Femur (tissue), 1 donor: Measurements from ENCODE around the gene POTEF.
"Not testable (repeated sequence)": the region's sequence is repeated elsewhere in the genome, so short reads cannot be mapped to it uniquely, and the experiment has no call there.

ENCODE experiments used
- DNase-seq: peaks from one replicate; pipeline ENCODE4 v3.0.0-alpha.2; 2017

The POTEF gene

GRCh38 chr2:130127726-130128125 lies 1.3 kb downstream of the POTEF start:
- DNase-seq: not testable (repeated sequence)

GRCh38 chr2:130120924-130121323 lies 8.1 kb downstream of the POTEF start:
- not testable (repeated sequence) for DNase-seq

GRCh38 chr2:130102597-130103363 lies 26.2 kb downstream of the POTEF start:
- not testable (repeated sequence) for DNase-seq

- not testable (repeated sequence) for DNase-seq
Measured at GRCh38 chr2:130062645-130063044, 66.4 kb downstream of the POTEF start.

GRCh38 chr2:130059982-130060381 lies 69.0 kb downstream of the POTEF start:
- not testable (repeated sequence) for DNase-seq

DNA sequence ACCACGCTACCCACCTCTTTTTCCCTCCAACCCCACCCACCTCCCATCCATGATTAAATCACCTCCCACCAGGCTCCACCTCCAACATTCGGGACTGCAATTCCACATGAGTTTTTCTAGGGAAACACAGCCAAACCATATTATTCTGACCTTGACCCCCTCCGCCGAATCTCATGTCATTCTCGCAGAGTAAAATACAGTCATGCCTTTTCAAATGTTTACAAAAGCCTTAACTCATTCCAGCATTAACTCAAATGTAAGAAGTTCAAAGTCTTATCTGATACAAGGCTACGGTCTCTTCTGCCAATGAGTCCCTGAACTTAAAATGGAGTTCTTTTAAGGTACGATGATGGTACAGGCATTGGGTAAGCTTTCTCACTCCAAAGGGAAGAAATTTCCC lies 72.7 kb downstream of the POTEF start:
- DNase-seq: not testable (repeated sequence)

DNA sequence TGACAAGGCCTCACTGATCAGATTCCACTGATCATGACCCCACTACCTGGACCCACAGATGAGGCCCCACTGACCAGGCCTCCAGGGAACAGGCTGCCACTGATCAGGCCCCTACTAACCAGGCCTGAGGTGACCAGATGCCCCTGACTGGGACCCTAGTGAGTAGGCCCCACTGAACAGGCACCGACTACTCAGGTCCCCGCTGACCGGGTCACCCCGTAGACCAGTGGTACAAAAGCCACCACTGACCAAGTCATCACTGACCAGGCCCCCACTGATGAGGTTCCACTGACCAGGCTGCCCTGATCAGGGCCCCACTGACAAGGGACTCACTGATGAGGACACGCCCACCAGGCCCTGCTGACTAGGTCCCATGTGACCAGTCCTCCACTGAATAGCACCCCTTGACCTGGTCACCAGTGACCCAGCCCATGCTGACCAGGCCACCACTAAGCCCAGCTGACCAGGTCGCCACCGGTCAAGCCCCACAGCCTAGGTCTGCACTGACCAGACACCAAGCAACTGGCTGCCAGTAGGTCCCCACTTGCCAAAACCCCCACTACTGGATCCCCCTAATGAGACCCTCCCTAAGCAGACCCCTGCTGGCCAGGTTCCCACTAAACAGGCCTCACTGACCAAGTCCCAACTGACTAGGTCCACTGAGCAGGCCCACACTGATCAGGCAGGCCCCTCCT lies 75.7 kb downstream of the POTEF start:
- not testable (repeated sequence) for DNase-seq

DNA sequence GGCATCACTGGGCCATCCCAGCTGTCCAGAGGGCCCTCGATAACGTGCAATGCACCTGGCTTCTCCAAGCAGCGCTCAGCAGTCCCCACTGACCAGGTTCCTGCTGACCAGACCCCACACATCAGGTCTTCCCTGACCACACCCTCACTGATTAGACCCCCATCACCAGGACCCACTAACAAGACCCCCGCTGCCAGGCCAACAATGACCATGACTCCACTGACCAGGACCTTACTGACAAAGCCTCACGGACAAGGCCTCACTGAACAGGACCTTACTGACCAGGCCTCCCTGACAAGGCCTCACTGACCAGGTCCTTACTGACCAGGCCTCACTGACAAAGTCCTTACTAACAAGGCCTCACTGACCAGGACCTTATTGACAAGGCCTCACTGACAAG lies 76.6 kb downstream of the POTEF start:
- not testable (repeated sequence) for DNase-seq

- not testable (repeated sequence) for DNase-seq
Measured at GRCh38 chr2:130048422-130048821, 80.6 kb downstream of the POTEF start.

- DNase-seq: not testable (repeated sequence)
Measured at GRCh38 chr2:130038265-130038603, 90.8 kb downstream of the POTEF start.

DNA sequence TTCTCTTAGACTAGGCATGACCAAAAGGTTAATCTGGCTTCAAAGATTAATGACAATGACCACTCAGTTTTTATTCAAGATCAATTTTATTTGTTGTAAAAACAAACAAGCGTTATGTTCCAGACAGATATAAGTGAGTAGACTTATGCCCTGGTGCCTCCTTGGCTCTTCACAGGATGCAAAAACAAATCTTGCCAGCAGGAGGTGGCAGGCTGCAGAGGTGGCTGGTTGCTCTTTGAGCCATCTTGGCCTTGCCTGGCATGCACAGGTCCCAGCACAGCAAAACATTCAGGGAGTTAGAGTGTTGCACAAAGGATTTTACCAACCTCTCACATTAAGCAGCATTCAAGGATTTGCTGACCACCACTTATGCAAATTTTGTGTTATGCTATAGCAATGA lies 103.1 kb downstream of the POTEF start:
- not testable (repeated sequence) for DNase-seq
